Glomerular endothelial cell (primary cell): ENCODE results near the gene GULP1. TPM values are rescaled to one million over a fixed set of nuclear protein-coding genes. Genes with fewer than 3 reads are reported as not detected.

Source experiments
- DNase-seq: peaks from one replicate; pipeline ENCODE4 v3.0.0-alpha.2; 2011; ENCODE audit warnings: low read depth, low spot score; ENCODE audit errors: extremely low read depth
- total RNA-seq: library from RNA; depleted of rRNA; stranded (reverse); fragments of >200 nt; gene quantifications from 2 replicates; pipeline ENCODE4 v1.2.3, GENCODE V29; 2015

GULP1 gene
- total RNA-seq, 1 donor from 2014 or later, result 33.8 TPM

DNA sequence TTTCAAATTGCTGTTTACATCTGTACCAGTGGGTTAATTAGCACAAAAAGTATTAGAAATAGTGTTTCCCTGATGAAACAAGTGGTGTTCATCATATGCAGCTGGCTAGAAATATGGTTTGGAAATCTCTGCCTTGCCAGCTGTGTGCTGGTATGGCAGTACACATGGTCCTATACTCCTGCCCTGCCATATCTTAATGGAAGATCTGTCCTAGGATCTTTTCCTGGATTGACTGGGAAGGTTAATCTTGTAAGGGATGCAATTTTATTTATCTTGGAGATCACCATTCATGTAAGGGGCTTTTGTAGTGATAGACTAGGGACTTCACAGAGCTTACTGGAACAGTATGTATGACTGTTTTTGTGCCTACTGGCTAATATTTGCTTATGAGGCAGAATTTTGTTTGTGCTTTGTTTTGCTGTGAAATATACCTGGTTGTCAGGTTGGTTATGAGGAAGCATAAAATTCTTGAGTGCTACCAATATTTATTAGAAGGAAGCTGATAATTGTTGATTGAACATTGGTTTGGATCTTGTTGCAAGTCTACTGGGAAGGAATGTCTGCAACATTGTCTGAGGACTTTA lies 73.5 kb downstream of the GULP1 start:
- DNase-seq, result no peak

DNA sequence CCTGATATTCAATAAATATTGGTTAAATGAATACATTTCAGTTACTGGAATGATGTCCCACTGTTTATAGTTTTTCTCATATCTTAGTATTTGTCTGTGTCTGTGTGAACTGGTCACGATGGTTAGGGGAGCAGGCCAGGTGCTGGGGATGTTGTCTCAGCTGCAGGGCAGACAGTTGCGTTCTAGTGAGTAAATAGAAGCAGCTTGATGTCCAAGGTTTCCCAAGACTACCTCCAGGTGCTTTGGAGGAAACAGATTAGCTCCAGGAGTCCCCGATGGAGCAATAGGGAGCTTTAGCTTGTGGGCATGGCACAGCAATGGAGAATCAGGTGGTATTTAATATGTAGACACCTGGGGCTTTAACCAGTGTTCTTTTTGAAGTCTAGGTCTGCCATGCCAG lies 75.5 kb downstream of the GULP1 start:
- no peak for DNase-seq

DNA sequence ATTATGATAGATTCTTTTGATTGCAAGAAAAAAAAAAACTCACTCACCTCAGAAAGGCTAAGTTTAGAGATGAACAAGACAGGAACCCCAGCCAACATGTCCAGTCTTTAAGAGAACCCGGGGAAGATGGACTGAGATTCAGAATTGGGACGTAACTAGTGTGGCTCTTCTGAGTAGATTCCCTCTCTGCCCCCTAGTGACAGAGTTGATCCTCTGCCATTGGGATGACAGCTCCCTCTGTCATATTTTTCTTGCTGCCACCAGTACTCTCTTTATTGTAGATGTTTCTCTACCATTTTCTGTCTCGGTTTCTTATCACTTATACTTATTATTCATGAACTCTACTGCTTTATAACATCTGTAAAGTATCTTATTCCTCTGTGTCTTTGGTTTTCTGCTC lies 77.7 kb downstream of the GULP1 start:
- DNase-seq, result peak; percentile 41

DNA sequence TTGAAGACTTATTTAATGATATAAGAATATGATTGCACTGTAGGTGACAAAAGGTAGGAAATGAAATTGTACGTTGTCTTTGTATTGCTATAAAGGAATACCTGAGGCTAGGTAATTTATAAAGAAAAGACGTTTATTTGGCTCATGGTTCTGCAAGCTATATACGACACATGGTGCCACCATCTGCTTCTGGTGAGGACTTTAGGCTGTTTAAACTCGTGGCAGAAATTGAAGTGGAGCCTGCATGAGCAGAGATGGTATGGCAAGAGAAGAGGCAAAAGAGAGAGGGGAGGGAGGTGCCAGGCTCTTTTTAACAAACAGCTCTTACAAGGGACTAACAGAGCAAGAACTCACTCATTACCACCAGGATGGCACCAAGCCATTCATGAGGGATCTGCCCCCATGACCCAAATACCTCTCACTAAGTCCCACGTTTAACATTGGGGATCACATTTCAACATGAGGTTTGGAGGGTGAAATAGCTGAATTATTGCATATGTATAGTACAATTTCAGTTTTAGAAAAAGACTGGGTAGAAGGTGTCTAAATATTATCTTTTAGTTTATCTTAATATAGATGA lies 86.8 kb downstream of the GULP1 start:
- no peak for DNase-seq

DNA sequence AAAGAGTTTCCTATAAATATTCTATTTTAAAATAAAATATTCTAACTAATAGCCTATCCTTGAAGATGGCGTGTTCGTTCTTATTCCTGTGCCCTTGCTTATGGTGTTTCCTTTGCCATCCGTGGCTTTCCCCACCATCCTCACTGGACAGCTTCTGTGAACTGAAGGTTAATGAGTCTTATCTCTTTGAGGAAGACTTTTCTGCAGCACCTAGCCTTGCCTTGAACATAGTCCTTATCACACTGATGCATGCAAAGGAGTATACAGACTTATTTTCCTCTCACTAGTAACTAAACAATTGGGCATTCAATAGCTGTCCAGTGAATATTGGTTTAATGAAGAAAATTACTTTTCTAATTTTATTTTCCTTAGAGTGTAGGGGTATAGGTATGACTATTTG lies 88.1 kb downstream of the GULP1 start:
- DNase-seq, result no peak

DNA sequence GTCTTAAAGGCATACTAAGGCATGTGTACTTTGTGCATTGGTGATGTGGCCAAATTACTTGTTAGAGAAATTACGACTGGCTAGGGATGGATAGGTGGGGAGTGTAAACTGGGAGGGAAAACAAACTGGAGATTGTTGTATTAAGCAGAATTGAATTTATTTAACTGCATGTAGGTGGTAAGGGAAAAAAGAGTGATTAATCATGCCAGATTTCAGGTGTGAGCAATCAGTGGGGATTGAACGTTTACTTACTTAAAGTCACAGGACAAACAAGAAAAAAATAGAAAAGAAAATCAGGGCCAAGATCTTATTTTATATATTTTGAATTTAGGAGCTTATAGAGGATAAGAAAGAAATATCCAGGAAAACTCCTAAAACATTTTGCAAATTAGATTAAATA lies 88.6 kb downstream of the GULP1 start:
- no peak for DNase-seq

DNA sequence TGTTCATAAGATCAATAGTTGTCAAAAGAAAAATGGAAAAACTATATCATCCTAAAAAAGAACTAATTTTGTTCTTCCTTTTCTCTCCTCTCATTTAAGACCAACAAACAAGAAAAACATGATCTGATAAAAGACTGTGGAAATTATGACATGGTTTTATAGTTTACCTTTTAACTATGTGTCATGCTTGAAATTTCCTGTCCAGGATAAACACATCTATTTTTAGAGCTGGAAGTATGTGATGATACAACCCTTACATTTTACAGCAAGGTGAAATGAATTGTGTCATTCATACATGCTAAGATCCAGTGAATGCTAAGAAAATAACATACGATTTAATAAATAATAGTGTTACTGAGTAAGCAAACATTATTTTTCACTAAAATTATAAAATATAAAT lies 89.9 kb downstream of the GULP1 start:
- peak; percentile 36 for DNase-seq

DNA sequence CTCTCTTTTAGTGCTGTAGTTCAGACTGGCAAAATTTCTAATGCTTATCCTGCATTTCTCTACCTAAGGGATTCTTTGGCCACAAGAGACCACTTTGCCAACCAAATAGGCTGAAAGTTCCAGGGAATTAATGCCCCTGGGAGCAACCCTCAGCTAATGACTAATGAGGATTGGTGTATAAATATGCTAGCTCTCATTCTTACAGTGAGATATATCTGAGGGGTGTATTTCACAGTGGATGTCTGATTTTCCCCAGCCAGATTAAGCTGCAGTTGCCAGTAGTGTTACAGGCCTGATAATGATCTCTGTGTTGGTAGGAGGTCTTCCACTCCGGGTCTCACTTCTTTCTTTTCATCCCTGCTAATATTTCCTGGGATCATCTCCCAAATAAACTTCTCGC lies 90.4 kb downstream of the GULP1 start:
- no peak for DNase-seq

DNA sequence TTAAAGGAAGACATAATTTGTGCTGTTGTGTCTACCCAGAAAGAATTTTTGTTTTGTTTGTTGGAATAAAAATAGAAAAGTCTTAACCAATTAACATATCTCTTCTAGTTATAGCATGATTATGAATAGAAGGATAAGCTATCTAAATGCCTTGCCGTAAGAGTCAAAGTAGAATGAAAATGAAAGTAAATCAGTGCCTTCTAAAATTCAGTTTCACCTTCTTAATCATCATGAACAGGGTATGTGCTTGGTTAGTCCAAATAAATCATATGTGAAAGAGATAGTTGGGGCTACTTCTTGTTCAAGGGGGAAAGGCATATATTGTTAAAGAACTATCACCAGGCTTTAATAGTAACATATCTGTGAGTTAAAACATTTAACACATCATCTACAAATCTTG lies 91.5 kb downstream of the GULP1 start:
- DNase-seq, result peak; percentile 20

DNA sequence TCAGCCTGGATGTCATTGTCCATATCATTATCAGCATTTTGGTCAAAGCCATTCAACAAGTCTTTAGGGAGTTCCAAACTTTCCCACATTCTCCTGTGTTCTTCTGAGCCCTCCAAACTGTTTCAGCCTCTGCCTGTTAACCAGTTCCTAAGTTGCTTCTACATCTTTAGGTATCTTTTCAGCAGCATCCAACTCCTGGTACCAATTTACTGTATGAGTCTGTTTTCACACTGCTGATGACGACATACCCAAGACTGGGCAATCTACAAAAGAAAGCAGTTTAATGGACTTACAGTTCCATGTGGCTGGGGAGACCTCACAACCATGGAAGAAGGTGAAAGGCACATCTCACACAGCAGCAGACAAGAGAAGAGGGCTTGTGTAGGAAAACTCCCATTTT lies 94.2 kb downstream of the GULP1 start:
- DNase-seq, result no peak

DNA sequence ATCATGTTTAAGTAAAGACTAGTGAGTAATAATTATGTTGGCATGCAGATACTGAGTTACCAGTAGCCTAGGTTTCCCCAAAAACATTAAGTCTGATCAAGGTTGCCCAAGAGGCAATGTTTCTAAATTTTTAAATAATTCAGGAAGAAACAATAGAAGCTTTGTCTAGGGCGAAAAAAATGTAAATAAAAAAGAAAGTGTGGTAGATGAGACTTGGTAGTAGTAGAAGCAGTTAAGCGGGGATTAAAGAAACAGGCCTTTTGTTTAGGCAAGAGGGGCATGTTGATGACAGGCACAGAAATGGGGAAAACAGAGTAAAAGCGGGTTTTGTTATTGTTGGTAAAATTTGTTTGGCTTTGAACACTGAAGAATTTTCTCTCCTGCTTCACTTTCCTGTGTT lies 97.2 kb downstream of the GULP1 start:
- DNase-seq, result no peak

DNA sequence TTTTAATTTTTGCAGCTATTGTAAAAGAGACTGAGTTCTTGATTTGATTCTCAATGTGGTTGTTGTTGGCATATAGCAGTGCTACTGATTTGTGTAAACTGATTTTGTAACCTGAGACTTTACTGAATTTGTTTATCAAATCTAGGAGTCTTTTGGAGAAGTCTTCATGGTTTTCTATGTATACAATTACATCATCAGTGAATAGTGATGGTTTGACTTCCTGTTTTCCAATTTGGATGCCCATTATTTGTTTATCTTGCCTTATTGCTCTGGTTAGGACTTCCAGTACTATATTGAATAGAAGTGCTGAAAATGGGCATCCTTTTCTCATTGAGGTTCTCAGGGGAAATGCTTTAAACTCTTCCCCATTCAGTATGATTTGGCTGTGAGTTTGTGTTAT lies 99.7 kb downstream of the GULP1 start:
- no peak for DNase-seq

DNA sequence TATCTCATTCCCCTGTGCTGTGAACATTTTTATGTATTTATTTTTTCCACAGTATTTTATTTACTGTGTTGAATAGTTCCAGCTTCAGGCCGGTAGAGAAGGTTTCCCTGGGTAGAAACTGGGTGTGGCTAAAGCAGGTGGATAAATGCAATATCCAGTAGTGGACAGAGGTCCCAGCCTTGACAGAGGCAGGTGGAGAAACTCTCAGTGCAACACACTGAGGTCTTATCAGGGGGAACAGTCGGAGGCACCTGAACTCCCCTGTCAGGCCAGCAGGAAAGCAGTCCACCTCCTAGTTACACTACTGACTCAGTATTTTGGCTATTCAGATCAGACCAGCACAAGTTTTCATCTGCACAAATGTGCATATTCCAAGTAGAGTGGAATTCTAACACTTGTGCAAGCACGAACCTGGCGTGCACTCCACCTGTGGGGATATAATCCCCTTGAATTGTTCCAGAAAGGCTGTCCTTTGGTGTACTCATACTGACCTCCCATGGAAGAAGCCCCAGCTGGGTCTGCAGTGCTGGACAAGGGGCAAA lies 103.3 kb downstream of the GULP1 start:
- DNase-seq, result no peak

DNA sequence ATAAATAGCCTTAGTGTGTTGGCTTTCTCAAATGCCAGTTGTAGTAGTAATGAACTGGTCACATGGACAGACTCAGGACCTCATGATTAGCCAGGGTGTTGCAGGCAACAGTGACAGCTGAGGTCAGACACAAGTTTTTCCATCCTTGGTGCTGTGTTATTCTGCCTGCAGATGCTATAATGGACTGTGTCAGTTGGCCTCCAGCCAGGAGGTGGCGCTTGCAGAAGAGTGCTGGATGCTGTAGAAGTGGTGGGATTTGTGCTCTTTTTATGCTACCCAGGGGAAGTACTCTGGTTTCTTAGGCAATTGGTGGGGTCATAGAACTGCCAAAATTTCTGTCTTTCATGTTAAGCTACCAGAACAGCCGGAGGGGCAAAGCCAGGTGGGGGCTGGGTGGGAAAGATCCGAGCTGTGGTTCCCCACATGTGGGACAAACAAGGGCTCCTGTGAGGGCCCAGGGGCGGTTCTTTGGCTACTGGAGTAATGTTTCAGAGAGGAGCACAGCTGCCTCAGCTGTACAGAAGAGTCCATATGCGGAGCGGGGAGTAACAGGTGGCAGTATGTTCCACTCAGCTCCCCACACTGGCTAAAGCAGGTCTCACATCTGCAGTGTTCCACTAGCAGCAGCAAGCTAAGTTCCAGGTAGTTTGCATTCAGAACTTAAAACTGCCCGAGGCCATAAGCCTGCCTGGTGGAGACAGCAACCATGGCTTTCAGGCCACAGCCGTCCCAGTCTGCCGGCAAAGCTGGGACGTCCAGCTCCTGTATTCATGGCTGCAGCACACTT lies 104.4 kb downstream of the GULP1 start:
- no peak for DNase-seq

DNA sequence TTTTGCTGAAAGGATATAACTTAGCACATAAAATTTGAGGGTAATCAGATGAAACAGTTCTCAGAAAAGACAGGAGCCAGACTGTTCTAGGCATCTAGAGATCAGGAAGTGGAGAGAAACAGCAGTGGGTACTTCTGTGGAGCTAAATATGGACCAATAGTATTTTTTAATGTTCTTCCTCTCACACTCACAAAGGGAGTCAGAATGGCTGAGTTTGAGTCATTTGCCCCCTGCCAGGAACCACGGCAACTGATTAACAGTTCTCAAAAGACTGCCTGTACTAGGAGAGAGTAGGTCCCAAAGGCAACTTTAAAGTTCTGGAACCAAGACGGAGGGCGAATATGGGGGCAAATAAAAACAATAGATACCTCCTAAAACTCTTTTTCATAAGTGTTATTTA lies 107.5 kb downstream of the GULP1 start:
- DNase-seq, result no peak

DNA sequence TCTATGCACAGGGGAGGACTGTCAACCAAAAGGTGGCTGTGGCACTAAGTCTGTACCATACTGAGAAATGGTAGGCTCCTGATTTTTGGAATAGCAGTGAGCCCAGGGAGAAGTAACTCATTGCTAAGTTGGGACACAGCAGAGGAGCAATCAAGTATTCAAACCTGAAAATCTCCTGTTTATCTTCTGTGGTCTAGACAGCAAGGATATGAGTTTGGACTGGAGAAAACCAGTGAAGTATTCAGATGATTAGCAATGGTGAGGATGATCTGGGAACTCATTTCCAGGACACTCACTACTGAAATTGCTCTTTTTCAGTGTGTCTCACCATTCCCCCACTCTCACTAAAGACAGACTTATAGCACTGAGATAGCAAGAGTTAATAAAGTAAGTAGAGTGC lies 112.0 kb downstream of the GULP1 start:
- DNase-seq, result no peak

DNA sequence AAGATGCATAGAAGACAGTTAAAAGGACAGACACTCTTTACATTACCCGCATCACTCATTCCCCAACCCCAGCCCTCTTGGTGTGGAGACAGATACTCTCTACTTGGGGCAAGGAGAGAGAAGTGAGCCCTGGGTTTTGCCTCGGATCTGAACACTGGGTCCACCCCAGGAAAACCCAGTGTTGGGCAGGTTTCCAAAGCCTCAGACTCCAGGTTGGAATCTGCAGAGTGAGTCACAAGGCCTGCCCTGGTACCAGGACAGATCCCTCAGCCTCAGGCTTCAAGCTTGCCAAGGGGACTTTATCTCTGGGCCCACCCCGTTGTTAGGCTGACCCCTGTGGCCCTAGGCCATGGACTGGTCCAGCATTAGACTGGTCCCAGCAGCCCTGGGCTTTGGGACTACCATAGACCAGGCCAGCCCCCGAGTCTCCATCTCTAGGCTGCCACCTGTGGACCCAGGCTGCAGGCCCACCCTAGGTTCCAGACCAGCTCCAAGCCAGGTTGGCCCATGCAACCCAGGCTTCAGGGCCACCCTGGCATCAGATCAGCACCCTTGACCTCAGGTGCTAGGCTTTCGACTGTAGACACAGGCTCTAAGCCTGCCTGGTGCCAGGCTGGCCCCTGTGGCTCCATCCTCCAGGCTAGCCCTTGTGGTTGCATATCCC lies 112.8 kb downstream of the GULP1 start:
- DNase-seq, result no peak

DNA sequence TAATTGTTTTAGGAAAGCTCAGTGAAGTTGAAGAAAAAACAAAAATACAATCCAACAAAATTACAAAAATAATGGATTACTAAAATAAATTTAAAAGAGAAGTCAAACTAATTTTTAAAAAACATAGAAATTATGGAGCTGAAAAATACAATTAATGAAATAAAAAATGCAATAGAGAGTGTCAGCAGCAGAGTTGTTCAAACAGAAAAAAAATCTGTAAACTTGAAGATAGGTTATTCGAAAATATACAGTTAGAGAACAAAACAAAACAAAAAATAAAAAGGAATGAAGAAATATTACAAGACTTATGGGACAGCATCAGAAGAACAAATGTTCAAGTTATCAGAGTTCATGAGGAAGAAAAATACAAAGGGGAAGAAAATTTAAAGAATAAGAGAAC lies 114.7 kb downstream of the GULP1 start:
- no peak for DNase-seq

DNA sequence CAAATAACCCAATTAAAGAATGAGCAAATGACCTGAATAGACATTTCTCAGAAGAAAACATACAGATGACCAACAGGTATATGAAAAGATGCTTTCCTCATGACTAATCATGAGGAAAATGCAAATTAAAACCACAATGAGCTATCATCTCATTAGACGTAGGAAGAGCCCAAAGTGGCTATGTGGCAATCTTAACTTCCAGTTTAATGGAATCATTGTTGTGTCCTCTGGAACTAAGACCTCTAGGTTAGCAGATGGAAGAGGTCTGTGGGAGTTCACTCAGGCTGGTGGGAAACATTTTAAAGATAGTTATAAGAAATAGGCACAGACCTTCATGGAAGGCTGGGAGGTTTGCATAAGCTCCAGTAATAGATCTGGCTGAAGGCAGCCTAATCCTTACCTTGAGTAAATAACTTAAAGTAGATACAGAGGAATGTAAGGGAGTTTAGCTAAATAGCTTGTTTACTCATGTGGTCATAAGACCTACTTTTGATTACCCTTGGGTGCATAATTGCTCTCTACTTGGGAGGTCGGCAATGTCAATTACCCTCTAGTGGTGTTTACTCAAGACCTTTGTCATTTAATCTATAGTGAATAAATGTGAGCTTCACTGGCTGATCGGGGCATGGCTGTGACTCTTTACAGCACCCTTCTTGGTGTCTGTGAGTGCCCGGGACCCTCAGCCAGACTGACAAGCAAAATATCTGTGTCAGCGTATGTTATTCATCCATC lies 119.0 kb downstream of the GULP1 start:
- DNase-seq, result no peak

DNA sequence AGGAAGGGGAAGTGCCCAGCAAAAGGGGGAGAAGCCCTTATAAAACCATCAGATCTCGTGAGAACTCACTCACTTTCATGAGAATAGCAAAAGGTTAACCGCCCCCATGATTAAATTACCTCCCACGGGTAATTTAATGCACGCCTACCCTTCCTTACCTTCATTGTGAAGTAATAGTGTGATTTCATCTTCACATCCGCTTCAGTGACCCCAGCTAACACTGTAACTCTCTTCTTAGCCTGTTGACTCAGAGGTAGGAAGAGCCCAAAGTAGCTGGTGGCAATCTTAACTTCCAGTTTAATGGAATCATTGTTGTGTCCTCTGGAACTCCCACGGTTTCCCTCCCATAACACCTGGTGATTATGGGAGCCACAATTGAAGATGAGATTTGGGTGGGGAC lies 120.5 kb downstream of the GULP1 start:
- no peak for DNase-seq

DNA sequence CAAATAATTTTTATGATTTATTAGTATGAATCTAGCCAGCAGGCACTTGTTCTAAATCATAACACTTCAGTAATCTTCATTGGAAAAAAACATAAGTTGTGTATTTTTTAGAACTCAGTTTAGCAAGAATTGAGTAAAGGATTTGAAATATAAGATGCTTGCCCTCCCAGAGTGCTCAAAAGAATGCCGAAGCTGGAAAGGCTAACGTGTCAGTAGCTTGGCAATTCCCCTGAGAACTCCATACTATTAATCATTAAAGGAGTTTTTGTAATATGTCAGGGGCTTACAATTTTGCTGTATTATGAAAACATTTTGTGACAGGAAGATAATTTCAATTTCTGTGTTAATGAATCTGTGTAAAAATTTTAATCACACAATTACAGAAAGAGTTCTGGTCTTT lies 122.7 kb downstream of the GULP1 start:
- no peak for DNase-seq
